Mesothelial cell of epicardium (in vitro differentiated cells): ENCODE data around the gene MATK. TPM values are rescaled to one million over a fixed set of nuclear protein-coding genes. Genes with fewer than 3 reads are reported as not detected.

Source experiments
- DNase-seq, 2 experiments: peaks; one replicate each; pipeline ENCODE4 v3.0.0; 2021; ENCODE audit warnings: low spot score in 2 of 2; ENCODE audit not compliant: unreplicated experiment in 2 of 2
- H3K27ac Mint-ChIP-seq: 2 replicates; pipeline ENCODE4 v1.8.0; 2021; ENCODE audit warnings: mixed read lengths
- H3K27me3 Mint-ChIP-seq: 2 replicates; pipeline ENCODE4 v1.8.0; 2021; ENCODE audit warnings: low read depth, mixed read lengths
- H3K36me3 Mint-ChIP-seq: 2 replicates; pipeline ENCODE4 v1.8.0; 2021; ENCODE audit warnings: mixed read lengths
- H3K4me1 Mint-ChIP-seq: 2 replicates; pipeline ENCODE4 v1.8.0; 2021; ENCODE audit warnings: mixed read lengths
- H3K4me3 Mint-ChIP-seq: 2 replicates; pipeline ENCODE4 v1.8.0; 2021; ENCODE audit warnings: mild to moderate bottlenecking, moderate library complexity, mixed read lengths
- H3K9me3 Mint-ChIP-seq: 2 replicates; pipeline ENCODE4 v1.8.0; 2021; ENCODE audit warnings: mixed read lengths
- total RNA-seq: library from RNA; stranded (reverse); gene quantifications from 3 replicates; pipeline ENCODE4 v1.2.1, GENCODE V29; 2021
- TF ChIP-seq, protein P1 (sequence below): fragments of 200-600 bp; sonication (generic); IDR thresholded peaks from one replicate; pipeline ENCODE4 v1.5.0; 2021; ENCODE audit warnings: antibody characterized with exemption; ENCODE audit not compliant: unreplicated experiment

Gene MATK
- total RNA-seq, 1 donor from 2014 or later, result 3.7 TPM

GRCh38 chr19:3736106-3736724 lies 50.0 kb downstream of the MATK start:
- TF ChIP-seq, protein P1, sequence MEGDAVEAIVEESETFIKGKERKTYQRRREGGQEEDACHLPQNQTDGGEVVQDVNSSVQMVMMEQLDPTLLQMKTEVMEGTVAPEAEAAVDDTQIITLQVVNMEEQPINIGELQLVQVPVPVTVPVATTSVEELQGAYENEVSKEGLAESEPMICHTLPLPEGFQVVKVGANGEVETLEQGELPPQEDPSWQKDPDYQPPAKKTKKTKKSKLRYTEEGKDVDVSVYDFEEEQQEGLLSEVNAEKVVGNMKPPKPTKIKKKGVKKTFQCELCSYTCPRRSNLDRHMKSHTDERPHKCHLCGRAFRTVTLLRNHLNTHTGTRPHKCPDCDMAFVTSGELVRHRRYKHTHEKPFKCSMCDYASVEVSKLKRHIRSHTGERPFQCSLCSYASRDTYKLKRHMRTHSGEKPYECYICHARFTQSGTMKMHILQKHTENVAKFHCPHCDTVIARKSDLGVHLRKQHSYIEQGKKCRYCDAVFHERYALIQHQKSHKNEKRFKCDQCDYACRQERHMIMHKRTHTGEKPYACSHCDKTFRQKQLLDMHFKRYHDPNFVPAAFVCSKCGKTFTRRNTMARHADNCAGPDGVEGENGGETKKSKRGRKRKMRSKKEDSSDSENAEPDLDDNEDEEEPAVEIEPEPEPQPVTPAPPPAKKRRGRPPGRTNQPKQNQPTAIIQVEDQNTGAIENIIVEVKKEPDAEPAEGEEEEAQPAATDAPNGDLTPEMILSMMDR, result no peak
- Mint-ChIP-seq H3K4me3 (no peak overlapping the region), H3K9me3 (no peaks in the 10 kb centered on the region), H3K27ac (no peak overlapping the region), H3K36me3 (peaks cover 10% of the 10 kb centered on the region), H3K27me3 (no peaks in the 10 kb centered on the region), H3K4me1 (no peaks in the 10 kb centered on the region)
- no peak for DNase-seq

- DNase-seq, result no peak
- H3K4me3 Mint-ChIP-seq, result no peak overlapping the region
- H3K9me3 Mint-ChIP-seq, result no peaks in the 10 kb centered on the region
- TF ChIP-seq, protein P1, result no peak
- H3K27ac Mint-ChIP-seq, result no peak overlapping the region
- no peaks in the 10 kb centered on the region for H3K27me3 Mint-ChIP-seq
- H3K36me3 Mint-ChIP-seq, result peaks cover 15% of the 10 kb centered on the region
- H3K4me1 Mint-ChIP-seq, result no peaks in the 10 kb centered on the region
These were observed 51.9 kb downstream of the MATK start for GRCh38 chr19:3734310-3734600.

DNA sequence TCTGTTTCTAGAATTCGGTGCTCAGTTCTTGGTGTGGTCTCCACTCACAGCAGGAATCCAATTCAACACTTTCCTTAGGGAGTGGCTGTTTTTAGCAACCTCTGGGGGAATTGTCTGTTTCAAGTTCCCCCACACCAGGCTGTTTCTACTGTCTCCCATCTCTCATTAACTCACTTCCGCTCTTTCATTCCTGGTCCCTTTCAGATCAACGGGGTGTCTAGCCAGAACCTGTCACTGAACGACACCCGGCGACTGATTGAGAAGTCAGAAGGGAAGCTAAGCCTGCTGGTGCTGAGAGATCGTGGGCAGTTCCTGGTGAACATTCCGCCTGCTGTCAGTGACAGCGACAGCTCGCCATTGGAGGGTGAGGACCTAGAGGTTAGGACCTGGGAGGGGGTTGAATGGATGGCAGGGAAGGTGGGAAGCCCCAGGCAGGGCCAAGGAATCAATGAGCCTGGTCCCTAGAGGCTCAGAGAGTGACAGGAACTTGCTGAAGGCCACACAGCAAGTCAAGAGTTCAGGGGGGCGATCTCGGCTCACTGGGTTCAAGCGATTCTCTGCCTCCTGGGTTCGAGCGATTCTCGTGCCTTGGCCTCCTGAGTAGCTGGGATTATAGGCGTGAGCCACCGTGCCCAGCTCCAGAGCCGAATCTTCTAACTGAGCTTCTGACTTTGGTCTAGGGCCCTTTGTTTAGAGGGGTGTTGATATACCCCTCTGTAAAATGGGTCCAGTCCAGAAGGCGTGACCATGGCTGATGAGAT lies 52.5 kb downstream of the MATK start:
- Mint-ChIP-seq H3K27me3 (no peaks in the 10 kb centered on the region), H3K4me1 (no peaks in the 10 kb centered on the region), H3K27ac (no peak overlapping the region), H3K36me3 (peaks cover 17% of the 10 kb centered on the region), H3K9me3 (no peaks in the 10 kb centered on the region), H3K4me3 (no peak overlapping the region)
- no peak for DNase-seq
- TF ChIP-seq, protein P1, result no peak

DNA sequence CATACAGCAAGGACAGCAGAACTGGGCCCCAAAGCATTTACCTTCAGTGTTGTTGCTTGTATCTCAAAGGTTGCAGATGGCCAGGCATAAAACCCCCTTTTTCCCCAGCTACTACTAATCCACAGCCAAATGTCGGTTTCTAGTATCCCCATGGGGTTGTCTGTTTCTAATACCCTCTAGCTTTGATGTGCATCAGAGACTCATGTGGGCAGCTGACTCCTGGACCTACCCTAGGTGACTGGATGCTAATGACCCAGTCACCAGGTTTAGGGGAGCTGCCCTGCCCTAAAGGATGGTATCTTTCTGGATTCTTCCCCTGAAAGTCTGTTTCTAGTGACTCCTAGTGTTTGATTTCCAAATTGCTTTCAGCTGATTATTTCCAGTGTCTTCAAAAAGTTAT lies 54.1 kb downstream of the MATK start:
- H3K36me3 Mint-ChIP-seq, result peaks cover 17% of the 10 kb centered on the region
- TF ChIP-seq, protein P1, result no peak
- H3K27ac Mint-ChIP-seq, result no peak overlapping the region
- H3K4me1 Mint-ChIP-seq, result no peaks in the 10 kb centered on the region
- H3K27me3 Mint-ChIP-seq, result no peaks in the 10 kb centered on the region
- no peak overlapping the region for H3K4me3 Mint-ChIP-seq
- H3K9me3 Mint-ChIP-seq, result no peaks in the 10 kb centered on the region
- no peak for DNase-seq

- no peak overlapping the region for H3K4me3 Mint-ChIP-seq
These were observed 55.7 kb downstream of the MATK start for GRCh38 chr19:3730457-3730958.

More at GRCh38 chr19:3730457-3730958, 55.7 kb downstream of the MATK start:
- no peaks in the 10 kb centered on the region for H3K9me3 Mint-ChIP-seq
- DNase-seq, result no peak
- TF ChIP-seq, protein P1, result no peak
- peaks cover 17% of the 10 kb centered on the region for H3K36me3 Mint-ChIP-seq
- H3K27ac Mint-ChIP-seq, result no peak overlapping the region
- peaks cover 5% of the 10 kb centered on the region for H3K27me3 Mint-ChIP-seq
- H3K4me1 Mint-ChIP-seq, result no peaks in the 10 kb centered on the region

Other genes with a start within 250 kb of the MATK start
- gene TEKTIP1, start 247.2 kb downstream of the MATK start, total RNA-seq, result 2.3 to 3.5 TPM (median 2.6 TPM) in 3 replicates
- 58.3 to 61.1 TPM (median 59.5 TPM) in 3 replicates for gene MFSD12, start 228.8 kb downstream of the MATK start, total RNA-seq
- 89.5 to 94.9 TPM (median 93.9 TPM) in 3 replicates for gene HMG20B, start 213.4 kb downstream of the MATK start, total RNA-seq
- gene GIPC3, start 200.9 kb downstream of the MATK start, total RNA-seq, result 0.07 to 0.11 TPM (median 0.09 TPM) in 3 replicates
- 0.38 to 1.0 TPM (median 0.47 TPM) in 3 replicates for gene TBXA2R, start 179.5 kb downstream of the MATK start, total RNA-seq
- 36.6 to 39.2 TPM (median 37.3 TPM) in 3 replicates for gene CACTIN, start 159.6 kb downstream of the MATK start, total RNA-seq
- gene PIP5K1C, start 85.9 kb downstream of the MATK start, total RNA-seq, result 43.9 to 47.1 TPM (median 45.7 TPM) in 3 replicates
- gene TJP3, start 78.0 kb downstream of the MATK start, total RNA-seq, result 20.0 to 21.7 TPM (median 20.1 TPM) in 3 replicates
- gene APBA3, start 24.7 kb downstream of the MATK start, total RNA-seq, result 22.1 to 25.2 TPM (median 23.5 TPM) in 3 replicates
- gene MRPL54, start 23.7 kb downstream of the MATK start, total RNA-seq, result 26.8 to 30.2 TPM (median 27.6 TPM) in 3 replicates
- not detected in 3 replicates for gene RAX2, start 14.2 kb downstream of the MATK start, total RNA-seq
- 2.6 to 3.6 TPM (median 3.0 TPM) in 3 replicates for gene ZFR2, start 82.7 kb upstream of the MATK start, total RNA-seq
- 0.18 TPM in 1 of 3 replicates, not detected in the others for gene ATCAY, start 94.3 kb upstream of the MATK start, total RNA-seq
- gene NMRK2, start 146.7 kb upstream of the MATK start, total RNA-seq, result not detected in 3 replicates
- 127 to 135 TPM (median 131 TPM) in 3 replicates for gene DAPK3, start 184.7 kb upstream of the MATK start, total RNA-seq
- 2,808 to 2,923 TPM (median 2,892 TPM) in 3 replicates for gene EEF2, start 199.1 kb upstream of the MATK start, total RNA-seq
- 47.9 to 50.1 TPM (median 48.0 TPM) in 3 replicates for gene PIAS4, start 221.4 kb upstream of the MATK start, total RNA-seq